K562 (cell line): ENCODE measurements around the gene ABCC1. TPM values are rescaled to one million over a fixed set of nuclear protein-coding genes. Genes with fewer than 3 reads are reported as not detected.
A peak's percentile ranks its signal among the peaks of the same experiment; 100 is the strongest.

Experiments used
- ATF1 ChIP-seq, 2 experiments: fragments of 450-650 bp in 1 of 2; IDR thresholded peaks; 2 replicates each; pipeline ENCODE4 v1.6.1; 2016; ENCODE audit warnings: missing compliant biosample characterization in 1 of 2, missing genetic modification characterization in 1 of 2
- CBFA2T3 ChIP-seq: fragments of 450-650 bp; IDR thresholded peaks from 2 replicates; pipeline ENCODE4 v1.6.1; 2017
- CBX5 ChIP-seq: IDR thresholded peaks from 2 replicates; pipeline ENCODE4 v1.6.1; 2014; ENCODE audit warnings: low read depth, borderline replicate concordance
- CHCHD3 ChIP-seq: fragments of 250-450 bp; sonication (Bioruptor Pico); IDR thresholded peaks from 2 replicates; pipeline ENCODE4 v2.1.2; 2022; ENCODE audit warnings: mild to moderate bottlenecking
- GTF2A2 ChIP-seq: IDR thresholded peaks from 2 replicates; pipeline ENCODE4 v1.6.1; 2016; ENCODE audit warnings: mild to moderate bottlenecking, missing genetic modification characterization, missing compliant biosample characterization
- HOXB6 ChIP-seq: fragments of 250-450 bp; sonication (Bioruptor Pico); IDR thresholded peaks from 2 replicates; pipeline ENCODE4 v1.5.1; 2022; ENCODE audit warnings: mild to moderate bottlenecking, borderline replicate concordance
- IRF1 ChIP-seq: sonication (generic); formaldehyde crosslinking; IDR thresholded peaks from 2 replicates; pipeline ENCODE4 v1.8.0; 2022; ENCODE audit warnings: missing genetic modification reagents, mild to moderate bottlenecking, borderline replicate concordance
- LCOR ChIP-seq: sonication (generic); formaldehyde crosslinking; IDR thresholded peaks from 2 replicates; pipeline ENCODE4 v1.8.0; 2022; ENCODE audit warnings: mild to moderate bottlenecking, missing genetic modification reagents
- NR2F6 ChIP-seq: fragments of 450-650 bp; formaldehyde crosslinking; IDR thresholded peaks from 2 replicates; pipeline ENCODE4 v1.4.0; 2020; ENCODE audit warnings: mild to moderate bottlenecking
- PRDM10 ChIP-seq: fragments of 450-650 bp; IDR thresholded peaks from 2 replicates; pipeline ENCODE4 v1.6.1; 2018; ENCODE audit not compliant: partially characterized antibody
- RBM39 ChIP-seq: fragments of 200-400 bp; formaldehyde crosslinking; optimal IDR thresholded peaks from 2 replicates; pipeline ENCODE3; 2018; ENCODE audit warnings: low read depth, low read length
- SMARCA4 ChIP-seq: fragments of 450-650 bp; IDR thresholded peaks from 2 replicates; pipeline ENCODE4 v1.6.1; 2016
- SMARCC2 ChIP-seq: fragments of 450-650 bp; IDR thresholded peaks from 2 replicates; pipeline ENCODE4 v1.6.1; 2017; ENCODE audit warnings: antibody characterized with exemption, moderate library complexity, mild to moderate bottlenecking, low read depth
- SOX6 ChIP-seq: fragments of 450-650 bp; IDR thresholded peaks from 2 replicates; pipeline ENCODE4 v1.6.1; 2014; ENCODE audit warnings: mild to moderate bottlenecking
- TAF15 ChIP-seq: fragments of 200-400 bp; formaldehyde crosslinking; IDR thresholded peaks from 2 replicates; pipeline ENCODE4 v1.6.1; 2017; ENCODE audit warnings: mild to moderate bottlenecking, low read depth, low read length, moderate library complexity
- TRIM28 ChIP-seq: fragments of 450-650 bp; IDR thresholded peaks from 2 replicates; pipeline ENCODE4 v1.6.1; 2017
- USF1 ChIP-seq: sonication (generic); formaldehyde crosslinking; IDR thresholded peaks from 2 replicates; pipeline ENCODE4 v1.9.0; 2022; ENCODE audit warnings: mild to moderate bottlenecking, missing genetic modification reagents
- ZBED1 ChIP-seq: IDR thresholded peaks from 2 replicates; pipeline ENCODE4 v1.6.1; 2014
- ZFX ChIP-seq: sonication (generic); formaldehyde crosslinking; IDR thresholded peaks from 2 replicates; pipeline ENCODE4 v1.8.0; 2022; ENCODE audit warnings: mild to moderate bottlenecking, missing genetic modification reagents, moderate library complexity
- ZNF592 ChIP-seq: fragments of 450-650 bp; IDR thresholded peaks from 2 replicates; pipeline ENCODE4 v1.6.1; 2017; ENCODE audit warnings: antibody characterized with exemption, mild to moderate bottlenecking
- ZNF830 ChIP-seq: fragments of 250-450 bp; sonication (Bioruptor Pico); IDR thresholded peaks from 2 replicates; pipeline ENCODE4 v1.5.0; 2021; ENCODE audit warnings: mild to moderate bottlenecking
- polyA plus RNA-seq, 8 experiments: library from polyadenylated mRNA; depleted of rRNA in 4 of 8; stranded (reverse) in 5 of 8; unstranded in 3 of 8; fragments of >200 nt; fragmentation: Nextera tagmentation in 2 of 8; fragmentation: Illumina TruSeq in 1 of 8; extraction: Ambion mirVana in 2 of 8; extraction: Trizol in 1 of 8; gene quantifications; 2 replicates each; pipeline versions ENCODE4 v1.2.1 to v1.2.3, GENCODE V29; 2011 to 2014; ENCODE audit warnings: inconsistent platforms in 1 of 8, missing spikeins in 1 of 8
- total RNA-seq, 7 experiments: library from RNA; depleted of rRNA in 6 of 7; stranded (reverse); fragments of >200 nt in 6 of 7; fragmentation: Illumina TruSeq in 2 of 7; extraction: Trizol in 2 of 7; gene quantifications; 2 replicates each; pipeline versions ENCODE4 v1.2.1 to v1.2.3, GENCODE V29; 2011 to 2021; ENCODE audit warnings: low replicate concordance in 1 of 7

Gene ABCC1
- total and polyA plus RNA-seq, 9 of the 15 experiments (the other 6 are each of a cell fraction or from before 2014, with no cell fraction given) = 3.9 to 41.6 (median 10.0) TPM

DNA sequence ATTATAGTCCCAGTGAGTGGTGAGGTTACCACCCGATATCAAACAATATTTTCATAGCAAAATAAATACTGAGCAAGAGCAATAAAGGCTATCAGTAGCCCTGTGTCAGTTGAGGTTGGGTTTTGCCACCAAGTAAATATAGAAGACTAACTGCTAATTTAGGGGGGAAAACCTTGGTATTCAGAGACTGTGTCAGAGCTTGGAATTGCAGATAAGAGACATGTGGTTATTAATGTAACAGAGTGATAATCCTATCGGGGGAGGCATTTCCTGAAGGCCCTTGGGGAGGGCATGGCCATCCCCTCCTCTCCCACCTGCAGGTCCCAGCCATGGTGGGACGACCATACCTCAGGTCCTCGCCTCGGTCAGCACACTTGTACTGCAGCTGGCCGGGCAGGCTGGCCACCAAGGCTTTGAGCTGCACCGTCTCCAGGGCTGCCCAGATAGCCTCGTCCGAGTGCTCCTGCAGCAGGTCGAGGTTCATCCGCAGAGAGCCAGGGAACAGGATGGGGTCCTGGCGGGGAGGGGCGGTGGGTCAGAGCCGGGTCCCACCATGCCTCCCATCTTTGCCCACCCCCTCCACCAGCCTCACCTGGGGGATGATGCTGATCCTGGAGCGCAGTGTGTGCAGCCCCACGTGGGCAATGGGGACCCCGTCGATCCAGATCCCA lies 205.0 kb downstream of the ABCC1 start (continued):
- TF ChIP-seq PRDM10 (no peak), ZNF592 (no peak), GTF2A2 (no peak), RBM39 (no peak), SMARCA4 (0 out of 2 replicates have a peak, but pooled peaks have one; percentile 27), CBX5 (no peak), NR2F6 (no peak), ZNF830 (CRISPR knock-in tag) (no peak), CBFA2T3 (peak; percentile 76), SMARCC2 (no peak), TRIM28 (no peak), LCOR (CRISPR knock-in tag) (no peak), SOX6 (no peak), ZBED1 (no peak), USF1 (no peak), TAF15 (no peak), HOXB6 (CRISPR knock-in tag) (no peak), IRF1 (CRISPR knock-in tag) (no peak), ZFX (CRISPR knock-in tag) (no peak), CHCHD3 (CRISPR knock-in tag) (no peak), ATF1 (CRISPR knock-in tag; IDR thresholded peaks at IDR 0.05) (no peak), ATF1 (tag; IDR thresholded peaks at IDR 0.05) (no peak)
